Spleen (tissue), 7 donors: ENCODE results near the gene MGAT5.

Experiments
- POLR2A ChIP-seq, 3 donors: fragments of 450-650 bp; IDR thresholded peaks; one replicate each; pipeline ENCODE4 v1.5.1; 2017; ENCODE audit warnings: antibody characterized with exemption in 3 of 3, mild to moderate bottlenecking in 1 of 3
- TF ChIP-seq, protein P1 (sequence below), 11 experiments: fragments of 200-600 bp in 7 of 11; fragments of 450-650 bp in 4 of 11; sonication (generic) in 4 of 11; IDR thresholded peaks in 8 of 11; conservative IDR thresholded peaks in 3 of 11; 1 replicate in 7 of 11; 2 replicates in 4 of 11; pipeline versions ENCODE4 v1.4.0 to v1.8.0; 2016 to 2021; ENCODE audit warnings: antibody characterized with exemption in 11 of 11, inconsistent platforms in 4 of 11, mild to moderate bottlenecking in 1 of 11
- donor health status: DM: no; HTN: no; CAD: no; lungs with moderate emphysema.
- donor health status: DM: no; HTN: no; CAD: no.
- donor health status: DM: no; HTN: no; CAD: no.

DNA sequence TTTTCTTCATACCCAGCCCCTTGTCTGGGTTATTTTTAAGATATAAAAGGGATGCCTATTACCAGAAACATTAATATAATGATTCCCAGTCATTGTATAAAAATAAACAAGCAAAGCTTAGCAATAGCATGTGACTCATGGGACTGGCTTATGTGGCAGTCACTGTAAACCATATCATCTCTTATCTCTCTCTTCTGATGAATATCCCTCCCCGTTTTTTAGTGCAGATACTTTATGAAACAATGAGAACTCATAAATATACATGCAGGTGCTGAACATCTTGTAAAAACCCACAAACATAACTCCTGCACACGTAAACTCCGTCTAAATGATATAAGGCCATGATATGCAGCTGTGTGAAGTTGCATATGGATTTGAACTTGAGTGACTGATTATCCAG lies 154.9 kb downstream of the MGAT5 start:
- TF ChIP-seq, protein P1, sequence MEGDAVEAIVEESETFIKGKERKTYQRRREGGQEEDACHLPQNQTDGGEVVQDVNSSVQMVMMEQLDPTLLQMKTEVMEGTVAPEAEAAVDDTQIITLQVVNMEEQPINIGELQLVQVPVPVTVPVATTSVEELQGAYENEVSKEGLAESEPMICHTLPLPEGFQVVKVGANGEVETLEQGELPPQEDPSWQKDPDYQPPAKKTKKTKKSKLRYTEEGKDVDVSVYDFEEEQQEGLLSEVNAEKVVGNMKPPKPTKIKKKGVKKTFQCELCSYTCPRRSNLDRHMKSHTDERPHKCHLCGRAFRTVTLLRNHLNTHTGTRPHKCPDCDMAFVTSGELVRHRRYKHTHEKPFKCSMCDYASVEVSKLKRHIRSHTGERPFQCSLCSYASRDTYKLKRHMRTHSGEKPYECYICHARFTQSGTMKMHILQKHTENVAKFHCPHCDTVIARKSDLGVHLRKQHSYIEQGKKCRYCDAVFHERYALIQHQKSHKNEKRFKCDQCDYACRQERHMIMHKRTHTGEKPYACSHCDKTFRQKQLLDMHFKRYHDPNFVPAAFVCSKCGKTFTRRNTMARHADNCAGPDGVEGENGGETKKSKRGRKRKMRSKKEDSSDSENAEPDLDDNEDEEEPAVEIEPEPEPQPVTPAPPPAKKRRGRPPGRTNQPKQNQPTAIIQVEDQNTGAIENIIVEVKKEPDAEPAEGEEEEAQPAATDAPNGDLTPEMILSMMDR (IDR thresholded peaks at IDR 0.05 in 8 of 11, conservative IDR thresholded peaks at IDR 0.05 in 3 of 11) = no peak
- no peak for TF ChIP-seq POLR2A (IDR thresholded peaks at IDR 0.05)
